Spleen (tissue), 11 donors: Measurements from ENCODE around the gene DNAH6. TPM values are rescaled to one million over a fixed set of nuclear protein-coding genes. Genes with fewer than 3 reads are reported as not detected.

Source experiments
- DNase-seq: peaks from one replicate; pipeline ENCODE4 v3.0.0-alpha.2; 2020
- H3K27ac ChIP-seq, 8 donors: fragments of 200-600 bp; sonication (generic) in 7 of 8; 1 replicate in 4 of 8; 2 replicates in 4 of 8; pipeline versions ENCODE4 v1.5.0 to v1.8.0; 2016 to 2021; ENCODE audit warnings: inconsistent platforms in 4 of 8, mild to moderate bottlenecking in 4 of 8, moderate library complexity in 1 of 8
- H3K27me3 ChIP-seq, 7 donors: fragments of 200-600 bp; sonication (generic) in 6 of 7; replicated peaks in 1 of 7; 1 replicate in 4 of 7; 2 replicates in 3 of 7; pipeline versions ENCODE4 v1.5.0 to v1.8.0; 2016 to 2021; ENCODE audit warnings: inconsistent platforms in 3 of 7, mild to moderate bottlenecking in 1 of 7
- H3K36me3 ChIP-seq, 6 donors: fragments of 200-600 bp; sonication (generic) in 5 of 6; 1 replicate in 4 of 6; 2 replicates in 2 of 6; pipeline versions ENCODE4 v1.5.0 to v1.8.0; 2016 to 2021; ENCODE audit warnings: inconsistent platforms in 2 of 6
- H3K4me1 ChIP-seq, 6 donors: fragments of 200-600 bp; sonication (generic) in 5 of 6; 1 replicate in 3 of 6; 2 replicates in 3 of 6; pipeline versions ENCODE4 v1.5.0 to v1.8.0; 2016 to 2021; ENCODE audit warnings: inconsistent platforms in 3 of 6
- H3K4me3 ChIP-seq, 8 donors: fragments of 200-600 bp; sonication (generic) in 7 of 8; 1 replicate in 4 of 8; 2 replicates in 4 of 8; pipeline versions ENCODE4 v1.5.0 to v1.8.0; 2016 to 2021; ENCODE audit warnings: inconsistent platforms in 4 of 8, mild to moderate bottlenecking in 4 of 8, moderate library complexity in 2 of 8
- H3K9me3 ChIP-seq, 8 donors: fragments of 200-600 bp; sonication (generic) in 7 of 8; 1 replicate in 4 of 8; 2 replicates in 4 of 8; pipeline versions ENCODE4 v1.5.0 to v1.8.0; 2016 to 2021; ENCODE audit warnings: inconsistent platforms in 4 of 8
- POLR2A ChIP-seq, 3 donors: fragments of 450-650 bp; IDR thresholded peaks; one replicate each; pipeline ENCODE4 v1.5.1; 2017; ENCODE audit warnings: antibody characterized with exemption in 3 of 3, mild to moderate bottlenecking in 1 of 3
- POLR2AphosphoS5 ChIP-seq, 3 donors: sonication (generic); formaldehyde crosslinking; IDR thresholded peaks; one replicate each; pipeline ENCODE4 v1.5.1; 2017; ENCODE audit warnings: antibody characterized with exemption in 3 of 3
- WGBS, 5 donors: extraction: QIAGEN DNeasy Blood & Tissue Kit in 3 of 5; methylation state at CpG; one replicate each; pipeline versions ENCODE4 v1.1.5 to v1.1.7; 2013 to 2018; 5-methylcytosine and 5-hydroxymethylcytosine counted together
- intact Hi-C: fragments of 100-400 bp; cut with DNase I; formaldehyde crosslinking; loops from one replicate; pipeline ENCODE4 v1.15.0; 2023; ENCODE audit warnings: low total_unique reads
- polyA plus RNA-seq, 3 donors: library from polyadenylated mRNA; stranded (reverse); fragments of 200-250 nt; gene quantifications; one replicate each; pipeline ENCODE4 v1.2.1, GENCODE V29; 2013
- total RNA-seq, 7 donors: library from RNA; depleted of rRNA in 3 of 7; stranded (reverse); fragments of >200 nt in 3 of 7; fragmentation: NEBNext Ultra II Directional in 4 of 7; extraction: Animal tissue kit (Norgen Biotek cat#: 25700) in 4 of 7; gene quantifications; one replicate each; pipeline versions ENCODE4 v1.1.0 to v1.2.1, GENCODE V29; 2016 to 2021
- TF ChIP-seq, protein P1 (sequence below), 11 experiments: fragments of 200-600 bp in 7 of 11; fragments of 450-650 bp in 4 of 11; sonication (generic) in 4 of 11; IDR thresholded peaks in 8 of 11; conservative IDR thresholded peaks in 3 of 11; 1 replicate in 7 of 11; 2 replicates in 4 of 11; pipeline versions ENCODE4 v1.4.0 to v1.8.0; 2016 to 2021; ENCODE audit warnings: antibody characterized with exemption in 11 of 11, inconsistent platforms in 4 of 11, mild to moderate bottlenecking in 1 of 11
- donor health status: healthy with polysubstance abuse.
- donor health status: DM: no; HTN: no; CAD: no; lungs with moderate emphysema.
- donor health status: DM: no; HTN: no; CAD: no.
- donor health status: Bipolar disorder and iron deficiency.
- donor health status: healthy.
- donor health status: DM: no; HTN: no; CAD: no.
- donor health status: DM: yes; HTN: yes; CAD: no.

The DNAH6 gene
- total and polyA plus RNA-seq, 10 donors = 0.02 to 1.1 (median 0.43) TPM; not detected in 1

- H3K27ac ChIP-seq = no peak overlapping the region
- intact Hi-C loops = no loop called here
Observed at GRCh38 chr2:84708442-84708841, 192.1 kb downstream of the DNAH6 start.

GRCh38 chr2:84711651-84712050, 195.4 kb downstream of the DNAH6 start:
- TF ChIP-seq POLR2A (IDR thresholded peaks at IDR 0.05) (no peak), POLR2AphosphoS5 (IDR thresholded peaks at IDR 0.05) (no peak)
- TF ChIP-seq, protein P1, sequence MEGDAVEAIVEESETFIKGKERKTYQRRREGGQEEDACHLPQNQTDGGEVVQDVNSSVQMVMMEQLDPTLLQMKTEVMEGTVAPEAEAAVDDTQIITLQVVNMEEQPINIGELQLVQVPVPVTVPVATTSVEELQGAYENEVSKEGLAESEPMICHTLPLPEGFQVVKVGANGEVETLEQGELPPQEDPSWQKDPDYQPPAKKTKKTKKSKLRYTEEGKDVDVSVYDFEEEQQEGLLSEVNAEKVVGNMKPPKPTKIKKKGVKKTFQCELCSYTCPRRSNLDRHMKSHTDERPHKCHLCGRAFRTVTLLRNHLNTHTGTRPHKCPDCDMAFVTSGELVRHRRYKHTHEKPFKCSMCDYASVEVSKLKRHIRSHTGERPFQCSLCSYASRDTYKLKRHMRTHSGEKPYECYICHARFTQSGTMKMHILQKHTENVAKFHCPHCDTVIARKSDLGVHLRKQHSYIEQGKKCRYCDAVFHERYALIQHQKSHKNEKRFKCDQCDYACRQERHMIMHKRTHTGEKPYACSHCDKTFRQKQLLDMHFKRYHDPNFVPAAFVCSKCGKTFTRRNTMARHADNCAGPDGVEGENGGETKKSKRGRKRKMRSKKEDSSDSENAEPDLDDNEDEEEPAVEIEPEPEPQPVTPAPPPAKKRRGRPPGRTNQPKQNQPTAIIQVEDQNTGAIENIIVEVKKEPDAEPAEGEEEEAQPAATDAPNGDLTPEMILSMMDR (IDR thresholded peaks at IDR 0.05 in 8 of 11, conservative IDR thresholded peaks at IDR 0.05 in 3 of 11) = no peak
- Histone ChIP-seq H3K36me3 (no peaks in the 10 kb centered on the region), H3K4me1 (no peaks in the 10 kb centered on the region), H3K27ac (no peak overlapping the region), H3K27me3 (no peaks in the 10 kb centered on the region), H3K4me3 (no peak overlapping the region), H3K9me3 (no peaks in the 10 kb centered on the region)
- intact Hi-C loops = no loop called here
- WGBS, 5 donors = 75 to 100% (median 86%) methylated on average over 1 of the region's 1 CpG
- no peak for DNase-seq

More at GRCh38 chr2:84708442-84708841, 192.1 kb downstream of the DNAH6 start:
- H3K4me1 ChIP-seq = no peaks in the 10 kb centered on the region
- H3K27me3 ChIP-seq = no peaks in the 10 kb centered on the region
- H3K36me3 ChIP-seq = no peaks in the 10 kb centered on the region
- no peak for DNase-seq
- no peak overlapping the region for H3K4me3 ChIP-seq
- no peaks in the 10 kb centered on the region for H3K9me3 ChIP-seq
- TF ChIP-seq, protein P1 (IDR thresholded peaks at IDR 0.05 in 8 of 11, conservative IDR thresholded peaks at IDR 0.05 in 3 of 11) = no peak
- no peak for TF ChIP-seq POLR2A (IDR thresholded peaks at IDR 0.05)
- TF ChIP-seq POLR2AphosphoS5 (IDR thresholded peaks at IDR 0.05) = no peak

DNA sequence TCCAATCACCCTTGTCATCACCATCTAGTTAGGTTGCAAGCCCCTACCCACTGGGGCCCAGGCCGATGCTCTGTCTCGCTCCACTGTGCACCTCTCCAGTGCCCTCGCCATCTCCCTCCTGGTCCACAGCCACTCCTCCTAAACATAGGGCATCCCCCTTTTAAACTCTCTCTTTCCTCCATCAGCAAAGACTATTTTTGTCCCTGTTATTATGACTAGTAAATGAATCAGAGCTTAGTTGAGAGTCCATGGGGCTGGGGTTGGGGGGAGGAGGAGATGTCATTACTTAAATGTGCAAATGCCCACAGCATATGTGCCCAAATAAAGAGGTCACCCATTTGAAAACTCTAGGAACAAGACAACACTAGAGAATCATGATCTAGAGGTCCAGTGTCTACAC, 197.1 kb downstream of the DNAH6 start:
- WGBS, 5 donors = 91 to 98% (median 97%) methylated on average over 3 of the region's 3 CpGs
- DNase-seq = no peak
- no peaks in the 10 kb centered on the region for H3K9me3 ChIP-seq
- H3K27ac ChIP-seq = no peak overlapping the region
- H3K36me3 ChIP-seq = no peaks in the 10 kb centered on the region
- H3K4me3 ChIP-seq = no peak overlapping the region
- TF ChIP-seq POLR2A (IDR thresholded peaks at IDR 0.05) (no peak), POLR2AphosphoS5 (IDR thresholded peaks at IDR 0.05) (no peak)
- TF ChIP-seq, protein P1 (IDR thresholded peaks at IDR 0.05 in 8 of 11, conservative IDR thresholded peaks at IDR 0.05 in 3 of 11) = no peak
- intact Hi-C loops = no loop called here
- no peaks in the 10 kb centered on the region for H3K4me1 ChIP-seq
- H3K27me3 ChIP-seq = no peaks in the 10 kb centered on the region

GRCh38 chr2:84716564-84716963, 200.3 kb downstream of the DNAH6 start:
- Histone ChIP-seq H3K9me3 (no peaks in the 10 kb centered on the region), H3K27ac (no peak overlapping the region), H3K4me1 (no peaks in the 10 kb centered on the region), H3K27me3 (no peaks in the 10 kb centered on the region), H3K36me3 (no peaks in the 10 kb centered on the region), H3K4me3 (no peak overlapping the region)
- DNase-seq = no peak
- 36 to 56% (median 45%) methylated on average over 2 of the region's 2 CpGs for WGBS, 5 donors
- intact Hi-C loops = no loop called here
- TF ChIP-seq, protein P1 (IDR thresholded peaks at IDR 0.05 in 8 of 11, conservative IDR thresholded peaks at IDR 0.05 in 3 of 11) = no peak
